ENCODE data around the gene AFF3. TPM values are rescaled to one million over a fixed set of nuclear protein-coding genes. Genes with fewer than 3 reads are reported as not detected.

AFF3 gene
- polyA plus RNA-seq, 1 donor (not counting 4 experiments of a cell fraction or from before 2014, with no cell fraction given): not detected

DNA sequence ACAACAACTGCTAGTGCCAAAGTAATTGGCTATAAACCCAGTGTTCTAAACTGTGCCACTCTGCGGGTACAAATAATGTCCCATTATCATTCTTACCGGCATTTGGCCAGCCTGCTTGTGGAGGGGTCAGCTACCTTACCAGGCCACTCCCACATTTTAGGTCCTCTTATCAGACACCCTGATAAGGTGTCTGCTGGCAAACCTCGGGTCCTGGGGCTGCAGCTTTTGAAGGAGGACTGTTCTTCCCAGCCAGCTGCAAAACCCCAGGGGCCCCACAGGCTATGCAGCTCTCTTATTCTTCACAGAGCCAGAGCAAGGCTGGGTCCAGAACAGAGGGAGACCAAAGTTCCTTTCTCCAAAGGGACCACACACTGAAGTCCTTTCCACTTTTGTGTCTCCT lies 394.5 kb downstream of the AFF3 start:
- no peak overlapping the region for H3K4me3 ChIP-seq (ENCODE audit: control insufficient read depth in 2 of 3, extremely low read depth in 1 of 3, insufficient read depth in 2 of 3, low read depth in 1 of 3, low read length in 3 of 3)
- no peaks in the 10 kb centered on the region for H3K9me3 ChIP-seq (ENCODE audit: control insufficient read depth, low read depth, low read length)
- no peaks in the 10 kb centered on the region for H3K36me3 ChIP-seq (ENCODE audit: control insufficient read depth in 2 of 2, extremely low read depth in 1 of 2, insufficient read depth in 2 of 2, low read length in 2 of 2)
- H3K4me1 ChIP-seq (ENCODE audit: control insufficient read depth, extremely low read depth, insufficient read depth, low read length): no peaks in the 10 kb centered on the region
- H3K4me2 ChIP-seq (ENCODE audit: control insufficient read depth, extremely low read depth, insufficient read depth, low read depth, low read length): no peak overlapping the region
- TF ChIP-seq, protein P1, sequence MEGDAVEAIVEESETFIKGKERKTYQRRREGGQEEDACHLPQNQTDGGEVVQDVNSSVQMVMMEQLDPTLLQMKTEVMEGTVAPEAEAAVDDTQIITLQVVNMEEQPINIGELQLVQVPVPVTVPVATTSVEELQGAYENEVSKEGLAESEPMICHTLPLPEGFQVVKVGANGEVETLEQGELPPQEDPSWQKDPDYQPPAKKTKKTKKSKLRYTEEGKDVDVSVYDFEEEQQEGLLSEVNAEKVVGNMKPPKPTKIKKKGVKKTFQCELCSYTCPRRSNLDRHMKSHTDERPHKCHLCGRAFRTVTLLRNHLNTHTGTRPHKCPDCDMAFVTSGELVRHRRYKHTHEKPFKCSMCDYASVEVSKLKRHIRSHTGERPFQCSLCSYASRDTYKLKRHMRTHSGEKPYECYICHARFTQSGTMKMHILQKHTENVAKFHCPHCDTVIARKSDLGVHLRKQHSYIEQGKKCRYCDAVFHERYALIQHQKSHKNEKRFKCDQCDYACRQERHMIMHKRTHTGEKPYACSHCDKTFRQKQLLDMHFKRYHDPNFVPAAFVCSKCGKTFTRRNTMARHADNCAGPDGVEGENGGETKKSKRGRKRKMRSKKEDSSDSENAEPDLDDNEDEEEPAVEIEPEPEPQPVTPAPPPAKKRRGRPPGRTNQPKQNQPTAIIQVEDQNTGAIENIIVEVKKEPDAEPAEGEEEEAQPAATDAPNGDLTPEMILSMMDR (optimal IDR thresholded peaks at IDR 0.05 in 1 of 3, IDR thresholded peaks at IDR 0.05 in 1 of 3, conservative IDR thresholded peaks at IDR 0.05 in 1 of 3; ENCODE audit: extremely low read depth in 1 of 3, insufficient read depth in 2 of 3, low read length in 3 of 3): no peak
- no peak for TF ChIP-seq EZH2 (IDR thresholded peaks at IDR 0.05; ENCODE audit: low read length)
- H3K9ac ChIP-seq (ENCODE audit: control insufficient read depth, extremely low read depth, insufficient read depth, low read length): no peak overlapping the region
- DNase-seq (ENCODE audit: low read depth, low spot score) (no peak), FAIRE-seq (no peak)
- H3K27me3 ChIP-seq (ENCODE audit: control insufficient read depth, extremely low read depth, insufficient read depth, low read length): no peaks in the 10 kb centered on the region
- no peaks in the 10 kb centered on the region for H4K20me1 ChIP-seq (ENCODE audit: control insufficient read depth, extremely low read depth, insufficient read depth, low read length)
- H3K79me2 ChIP-seq (ENCODE audit: control insufficient read depth, insufficient read depth, low read length): no peaks in the 10 kb centered on the region
- H2AFZ ChIP-seq (ENCODE audit: control insufficient read depth, low read length): no peak overlapping the region
- H3K9me1 ChIP-seq (ENCODE audit: control insufficient read depth, extremely low read depth, insufficient read depth, low read length): no peaks in the 10 kb centered on the region
- dilution Hi-C loops (cut with MboI; ENCODE audit: extremely low pct_ligation_motif_present, low sequenced_read_pairs): no loop called here
- H3K27ac ChIP-seq (ENCODE audit: control insufficient read depth, insufficient read depth, low read length): no peak overlapping the region

- no peak for FAIRE-seq
- Histone ChIP-seq H3K9ac (ENCODE audit: control insufficient read depth, extremely low read depth, insufficient read depth, low read length) (no peak overlapping the region), H3K9me3 (ENCODE audit: control insufficient read depth, low read depth, low read length) (no peaks in the 10 kb centered on the region), H3K4me3 (ENCODE audit: control insufficient read depth in 2 of 3, extremely low read depth in 1 of 3, insufficient read depth in 2 of 3, low read depth in 1 of 3, low read length in 3 of 3) (no peak overlapping the region), H4K20me1 (ENCODE audit: control insufficient read depth, extremely low read depth, insufficient read depth, low read length) (no peaks in the 10 kb centered on the region), H3K36me3 (ENCODE audit: control insufficient read depth in 2 of 2, extremely low read depth in 1 of 2, insufficient read depth in 2 of 2, low read length in 2 of 2) (no peaks in the 10 kb centered on the region), H3K27ac (ENCODE audit: control insufficient read depth, insufficient read depth, low read length) (no peak overlapping the region), H3K4me1 (ENCODE audit: control insufficient read depth, extremely low read depth, insufficient read depth, low read length) (no peaks in the 10 kb centered on the region), H3K79me2 (ENCODE audit: control insufficient read depth, insufficient read depth, low read length) (no peaks in the 10 kb centered on the region), H3K9me1 (ENCODE audit: control insufficient read depth, extremely low read depth, insufficient read depth, low read length) (no peaks in the 10 kb centered on the region), H3K27me3 (ENCODE audit: control insufficient read depth, extremely low read depth, insufficient read depth, low read length) (no peaks in the 10 kb centered on the region), H2AFZ (ENCODE audit: control insufficient read depth, low read length) (no peak overlapping the region), H3K4me2 (ENCODE audit: control insufficient read depth, extremely low read depth, insufficient read depth, low read depth, low read length) (no peak overlapping the region)
- dilution Hi-C loops (cut with MboI; ENCODE audit: extremely low pct_ligation_motif_present, low sequenced_read_pairs): no loop called here
- no peak for DNase-seq (ENCODE audit: low read depth, low spot score)
- no peak for TF ChIP-seq EZH2 (IDR thresholded peaks at IDR 0.05; ENCODE audit: low read length)
- TF ChIP-seq, protein P1 (optimal IDR thresholded peaks at IDR 0.05 in 1 of 3, IDR thresholded peaks at IDR 0.05 in 1 of 3, conservative IDR thresholded peaks at IDR 0.05 in 1 of 3; ENCODE audit: extremely low read depth in 1 of 3, insufficient read depth in 2 of 3, low read length in 3 of 3): no peak
These were observed 399.2 kb downstream of the AFF3 start for GRCh38 chr2:99743146-99743545.

Measured in keratinocyte (primary cell).